Hematopoietic multipotent progenitor cell treated with erythropoietin and hydrocortisone succinate and interleukin-3 and kit ligand, for 4 days (in vitro differentiated cells): ENCODE data around the gene MYRF.

Experiments
- DNase-seq: peaks from one replicate; pipeline ENCODE4 v3.0.0-alpha.2; 2015

Gene MYRF

GRCh38 chr11:61719978-61720377 lies 32.5 kb upstream of the MYRF start:
- DNase-seq: no peak

- DNase-seq: no peak
Measured at GRCh38 chr11:61720597-61720996, 31.8 kb upstream of the MYRF start.

GRCh38 chr11:61724437-61724836 lies 28.0 kb upstream of the MYRF start:
- DNase-seq: no peak

- no peak for DNase-seq
Measured at GRCh38 chr11:61725781-61726231, 26.6 kb upstream of the MYRF start.

- no peak for DNase-seq
Measured at GRCh38 chr11:61726775-61727174, 25.7 kb upstream of the MYRF start.

GRCh38 chr11:61727401-61727811 lies 25.0 kb upstream of the MYRF start:
- DNase-seq: no peak

GRCh38 chr11:61728066-61728939 lies 24.1 kb upstream of the MYRF start:
- DNase-seq: no peak

- no peak for DNase-seq
Measured at GRCh38 chr11:61728940-61729219, 23.6 kb upstream of the MYRF start.

GRCh38 chr11:61730240-61730994 lies 22.0 kb upstream of the MYRF start:
- DNase-seq: no peak

GRCh38 chr11:61731211-61731951 lies 21.1 kb upstream of the MYRF start:
- DNase-seq: no peak

GRCh38 chr11:61731952-61732675 lies 20.3 kb upstream of the MYRF start:
- no peak for DNase-seq

GRCh38 chr11:61732705-61733104 lies 19.7 kb upstream of the MYRF start:
- DNase-seq: no peak

- peak; percentile 92 for DNase-seq
Measured at GRCh38 chr11:61733120-61733978, 19.1 kb upstream of the MYRF start.

- no peak for DNase-seq
Measured at GRCh38 chr11:61734767-61735166, 17.7 kb upstream of the MYRF start.

- no peak for DNase-seq
Measured at GRCh38 chr11:61735391-61735790, 17.0 kb upstream of the MYRF start.

- DNase-seq: no peak
Measured at GRCh38 chr11:61736310-61736709, 16.1 kb upstream of the MYRF start.

- peak; percentile 57 for DNase-seq
Measured at GRCh38 chr11:61737131-61737530, 15.3 kb upstream of the MYRF start.

- no peak for DNase-seq
Measured at GRCh38 chr11:61737636-61738386, 14.6 kb upstream of the MYRF start.

GRCh38 chr11:61738776-61739175 lies 13.7 kb upstream of the MYRF start:
- no peak for DNase-seq

GRCh38 chr11:61739413-61739812 lies 13.0 kb upstream of the MYRF start:
- no peak for DNase-seq

GRCh38 chr11:61739966-61740365 lies 12.5 kb upstream of the MYRF start:
- DNase-seq: no peak
